HG02884 (cell line): ENCODE data around the gene MYO9B.

ENCODE experiments used
- ATAC-seq: cut with Tn5 transposase; IDR thresholded peaks from one replicate; pipeline ENCODE4 v1.9.1; 2021; ENCODE audit warnings: mild to moderate bottlenecking, moderate library complexity; ENCODE audit not compliant: unreplicated experiment

The MYO9B gene

GRCh38 chr19:17061205-17061604 is 14.4 kb upstream of the MYO9B start:
- no peak for ATAC-seq

- no peak for ATAC-seq
Measured at GRCh38 chr19:17061691-17062090, 13.9 kb upstream of the MYO9B start.

GRCh38 chr19:17063428-17063827 is 12.1 kb upstream of the MYO9B start:
- ATAC-seq, result no peak

- no peak for ATAC-seq
Measured at GRCh38 chr19:17069193-17069592, 6.4 kb upstream of the MYO9B start.

- no peak for ATAC-seq
Measured at GRCh38 chr19:17070421-17070820, 5.2 kb upstream of the MYO9B start.

GRCh38 chr19:17070912-17071311 is 4.7 kb upstream of the MYO9B start:
- ATAC-seq, result no peak

- no peak for ATAC-seq
Measured at GRCh38 chr19:17073869-17074633, 1.5 kb upstream of the MYO9B start.

- no peak for ATAC-seq
Measured at GRCh38 chr19:17074634-17075034, 943 bp upstream of the MYO9B start.

GRCh38 chr19:17075864-17076542 is 426 bp downstream of the MYO9B start:
- ATAC-seq, result no peak

GRCh38 chr19:17076543-17076991 is 990 bp downstream of the MYO9B start:
- no peak for ATAC-seq

- no peak for ATAC-seq
Measured at GRCh38 chr19:17077447-17078028, 2.0 kb downstream of the MYO9B start.

GRCh38 chr19:17078036-17078919 is 2.7 kb downstream of the MYO9B start:
- ATAC-seq, result no peak

GRCh38 chr19:17078920-17079709 is 3.5 kb downstream of the MYO9B start:
- no peak for ATAC-seq

- ATAC-seq, result no peak
Measured at GRCh38 chr19:17079710-17080439, 4.3 kb downstream of the MYO9B start.

- no peak for ATAC-seq
Measured at GRCh38 chr19:17080440-17080801, 4.8 kb downstream of the MYO9B start.

GRCh38 chr19:17081672-17082630 is 6.4 kb downstream of the MYO9B start:
- no peak for ATAC-seq

- no peak for ATAC-seq
Measured at GRCh38 chr19:17086120-17086519, 10.5 kb downstream of the MYO9B start.

- ATAC-seq, result no peak
Measured at GRCh38 chr19:17086834-17087233, 11.3 kb downstream of the MYO9B start.

GRCh38 chr19:17088552-17088951 is 13.0 kb downstream of the MYO9B start:
- no peak for ATAC-seq
